ENCODE results near the gene GPR132.
A peak's percentile ranks its signal among the peaks of the same experiment; 100 is the strongest.

The GPR132 gene

GRCh38 chr14:105087963-105088811, 23.0 kb upstream of the GPR132 start:
- TF ChIP-seq CTCF (IDR thresholded peaks at IDR 0.05; ENCODE audit: borderline replicate concordance, control extremely low read depth, extremely low read depth, insufficient read depth, missing control alignments) = no peak
- in situ Hi-C loops (cut with MboI; ENCODE audit: low sequenced_read_pairs, unreplicated experiment) = no loop called here
- no peak for DNase-seq (ENCODE audit: low spot score)

- DNase-seq (ENCODE audit: low spot score) = peak; percentile 79
- in situ Hi-C loops (cut with MboI; ENCODE audit: low sequenced_read_pairs, unreplicated experiment) = no loop called here
- TF ChIP-seq CTCF (IDR thresholded peaks at IDR 0.05; ENCODE audit: borderline replicate concordance, control extremely low read depth, extremely low read depth, insufficient read depth, missing control alignments) = no peak
These were observed 22.2 kb upstream of the GPR132 start for GRCh38 chr14:105087308-105087962.

- TF ChIP-seq CTCF (IDR thresholded peaks at IDR 0.05; ENCODE audit: borderline replicate concordance, control extremely low read depth, extremely low read depth, insufficient read depth, missing control alignments) = peak; percentile 99
- in situ Hi-C loops (cut with MboI; ENCODE audit: low sequenced_read_pairs, unreplicated experiment) = no loop called here
- DNase-seq (ENCODE audit: low spot score) = peak; percentile 88
These were observed 21.6 kb upstream of the GPR132 start for GRCh38 chr14:105086833-105087307.

- in situ Hi-C loops (cut with MboI; ENCODE audit: low sequenced_read_pairs, unreplicated experiment) = no loop called here
- no peak for TF ChIP-seq CTCF (IDR thresholded peaks at IDR 0.05; ENCODE audit: borderline replicate concordance, control extremely low read depth, extremely low read depth, insufficient read depth, missing control alignments)
- DNase-seq (ENCODE audit: low spot score) = peak; percentile 24
These were observed 20.5 kb upstream of the GPR132 start for GRCh38 chr14:105085766-105086165.

GRCh38 chr14:105084741-105085571, 19.7 kb upstream of the GPR132 start:
- DNase-seq (ENCODE audit: low spot score) = no peak
- in situ Hi-C loops (cut with MboI; ENCODE audit: low sequenced_read_pairs, unreplicated experiment) = no loop called here
- TF ChIP-seq CTCF (IDR thresholded peaks at IDR 0.05; ENCODE audit: borderline replicate concordance, control extremely low read depth, extremely low read depth, insufficient read depth, missing control alignments) = no peak

Data from GM13976 (cell line).